Upper lobe of right lung (tissue), 1 donor: Measurements from ENCODE around the gene BFSP2. TPM values are rescaled to one million over a fixed set of nuclear protein-coding genes. Genes with fewer than 3 reads are reported as not detected.
"Not testable (repeated sequence)": the region's sequence is repeated elsewhere in the genome, so short reads cannot be mapped to it uniquely, and the experiment has no call there.

Experiments
- ATAC-seq: fragments of 200-7000 bp; cut with Tn5 transposase; one replicate; pipeline ENCODE4 v1.9.1; 2020; ENCODE audit warnings: mild to moderate bottlenecking, moderate library complexity
- DNase-seq: peaks from one replicate; pipeline ENCODE4 v3.0.0-alpha.2; 2020
- H3K27ac ChIP-seq: fragments of 200-600 bp; one replicate; pipeline ENCODE4 v1.8.0; 2022
- H3K27me3 ChIP-seq: fragments of 200-600 bp; one replicate; pipeline ENCODE4 v1.8.0; 2022; ENCODE audit warnings: mild to moderate bottlenecking
- H3K36me3 ChIP-seq: fragments of 200-600 bp; one replicate; pipeline ENCODE4 v1.8.0; 2022
- H3K4me1 ChIP-seq: fragments of 200-600 bp; one replicate; pipeline ENCODE4 v1.8.0; 2022
- H3K4me3 ChIP-seq: fragments of 200-600 bp; one replicate; pipeline ENCODE4 v1.8.0; 2022; ENCODE audit warnings: mild to moderate bottlenecking
- H3K9me3 ChIP-seq: fragments of 200-600 bp; one replicate; pipeline ENCODE4 v1.8.0; 2022
- CTCF ChIP-seq: fragments of 200-600 bp; IDR thresholded peaks from one replicate; pipeline ENCODE4 v1.8.0; 2022; ENCODE audit warnings: antibody characterized with exemption
- intact Hi-C: fragments of 100-400 bp; cut with DNase I; formaldehyde crosslinking; loops from one replicate; pipeline ENCODE4 v1.11.0; 2022
- total RNA-seq: library from RNA; stranded (reverse); fragmentation: NEBNext Ultra II Directional; extraction: Animal tissue kit (Norgen Biotek cat#: 25700); gene quantifications from one replicate; pipeline ENCODE4 v1.2.1, GENCODE V29; 2021
- donor health status: DM: no; HTN: yes; CAD: no; lungs with severe emphysema.

The BFSP2 gene
- total RNA-seq, 1 donor from 2014 or later = not detected

GRCh38 chr3:133492159-133492741 lies 92.4 kb downstream of the BFSP2 start:
- intact Hi-C loops = no loop called here
- ATAC-seq = no peak
- Histone ChIP-seq H3K27ac (no peak overlapping the region), H3K9me3 (no peaks in the 10 kb centered on the region), H3K27me3 (no peaks in the 10 kb centered on the region), H3K4me3 (no peak overlapping the region), H3K36me3 (no peaks in the 10 kb centered on the region), H3K4me1 (peaks cover 7% of the 10 kb centered on the region)
- no peak for TF ChIP-seq CTCF
- DNase-seq = no peak

- peak; percentile 37 for TF ChIP-seq CTCF
- Histone ChIP-seq H3K27ac (no peak overlapping the region), H3K4me3 (no peak overlapping the region), H3K4me1 (no peaks in the 10 kb centered on the region), H3K9me3 (no peaks in the 10 kb centered on the region), H3K36me3 (no peaks in the 10 kb centered on the region), H3K27me3 (no peaks in the 10 kb centered on the region)
- DNase-seq (no peak), ATAC-seq (peak; percentile 45)
- intact Hi-C loops = no loop called here
Observed at GRCh38 chr3:133494469-133494868, 94.6 kb downstream of the BFSP2 start.

DNA sequence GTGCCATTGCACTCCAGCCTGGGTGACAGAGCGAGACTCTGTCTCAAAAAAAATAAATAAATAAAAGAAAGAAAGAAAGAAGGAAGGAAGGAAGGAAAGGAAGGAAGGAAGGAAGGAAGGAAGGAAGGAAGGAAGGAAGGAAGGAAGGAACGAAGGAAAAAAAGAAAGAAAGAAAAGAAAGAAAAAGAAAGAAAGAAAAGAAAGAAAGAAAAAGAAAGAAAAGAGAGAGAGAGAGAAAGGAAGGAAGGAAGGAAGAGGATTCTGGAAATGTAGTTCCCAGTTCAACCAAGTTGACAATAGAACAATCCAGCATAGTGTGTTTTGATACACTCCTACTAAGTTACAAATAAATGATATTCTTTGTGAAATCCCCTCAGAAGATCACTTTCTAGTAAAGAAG lies 102.7 kb downstream of the BFSP2 start:
- H3K4me1 ChIP-seq, intact Hi-C loops, H3K27ac ChIP-seq, H3K27me3 ChIP-seq, ATAC-seq, H3K4me3 ChIP-seq, H3K36me3 ChIP-seq, H3K9me3 ChIP-seq, DNase-seq: not testable (repeated sequence)

- no peak for DNase-seq
Observed at GRCh38 chr3:133503409-133503808, 103.6 kb downstream of the BFSP2 start.

GRCh38 chr3:133504736-133505135 lies 104.9 kb downstream of the BFSP2 start:
- DNase-seq (no peak), ATAC-seq (no peak)
- H3K36me3 ChIP-seq = no peaks in the 10 kb centered on the region
- H3K4me1 ChIP-seq = peaks cover 7% of the 10 kb centered on the region
- no peaks in the 10 kb centered on the region for H3K9me3 ChIP-seq
- H3K27ac ChIP-seq = no peak overlapping the region
- H3K27me3 ChIP-seq = no peaks in the 10 kb centered on the region
- H3K4me3 ChIP-seq = no peak overlapping the region
- intact Hi-C loops = no loop called here
- no peak for TF ChIP-seq CTCF

More at GRCh38 chr3:133503409-133503808, 103.6 kb downstream of the BFSP2 start:
- Histone ChIP-seq H3K27me3 (no peaks in the 10 kb centered on the region), H3K4me1 (peaks cover 7% of the 10 kb centered on the region), H3K4me3 (no peak overlapping the region), H3K27ac (no peak overlapping the region), H3K9me3 (no peaks in the 10 kb centered on the region), H3K36me3 (no peaks in the 10 kb centered on the region)
- no peak for ATAC-seq
- intact Hi-C loops = no loop called here
- no peak for TF ChIP-seq CTCF

GRCh38 chr3:133505813-133506212 lies 106.0 kb downstream of the BFSP2 start:
- Histone ChIP-seq H3K27me3 (no peaks in the 10 kb centered on the region), H3K27ac (peak overlapping the region; percentile 8), H3K4me1 (peaks cover 7% of the 10 kb centered on the region), H3K4me3 (peak overlapping the region; percentile 2), H3K36me3 (no peaks in the 10 kb centered on the region), H3K9me3 (no peaks in the 10 kb centered on the region)
- ATAC-seq = no peak
- DNase-seq = no peak
- no peak for TF ChIP-seq CTCF
- intact Hi-C loops = no loop called here
